22Rv1 (cell line): ENCODE measurements around the gene RTN4R.
"Not testable (repeated sequence)": the region's sequence is repeated elsewhere in the genome, so short reads cannot be mapped to it uniquely, and the experiment has no call there.

Experiments
- CTCF ChIP-seq: fragments of 450-650 bp; IDR thresholded peaks from 2 replicates; pipeline ENCODE4 v1.5.1; 2017; ENCODE audit warnings: mild to moderate bottlenecking
- ZFX ChIP-seq: fragments of 450-650 bp; IDR thresholded peaks from 2 replicates; pipeline ENCODE4 v1.6.1; 2017; ENCODE audit warnings: antibody characterized with exemption, borderline replicate concordance

- not testable (repeated sequence) for TF ChIP-seq ZFX, CTCF
Observed at GRCh38 chr22:20275325-20275724, 7.2 kb upstream of the RTN4R start.
